H1 (cell line): ENCODE results near the gene KRT75. TPM values are rescaled to one million over a fixed set of nuclear protein-coding genes. Genes with fewer than 3 reads are reported as not detected.
A peak's percentile ranks its signal among the peaks of the same experiment; 100 is the strongest.

Source experiments
- CTCF ChIA-PET: fragments of 300-600 bp; sonication (Branson Sonifier 250); formaldehyde crosslinking; loops from one replicate; lab custom pipeline; 2021; ENCODE audit not compliant: partially characterized antibody; lab: Charles Lee
- POLR2A ChIA-PET: fragments of 300-600 bp; sonication (Branson Sonifier 250); formaldehyde crosslinking; loops from one replicate; lab custom pipeline; 2021; ENCODE audit warnings: inconsistent platforms; ENCODE audit not compliant: partially characterized antibody; lab: Charles Lee
- DNase-seq, 2 experiments: peaks; one replicate each; pipeline versions ENCODE4 v3.0.0 to v3.0.0-alpha.2; 2010 to 2022; ENCODE audit warnings: low spot score in 2 of 2, low read depth in 1 of 2, mixed read lengths in 1 of 2
- FAIRE-seq: peaks from 2 replicates; lab custom pipeline; 2011; peaks lifted over from hg19 to GRCh38; lab: Jason Lieb, UNC
- H2AFZ ChIP-seq: 2 replicates; pipeline ENCODE4 v1.8.1; 2012; ENCODE audit warnings: low read length, inconsistent platforms
- H2AK5ac ChIP-seq: 2 replicates; pipeline ENCODE4 v1.6.1; 2013; ENCODE audit warnings: low read depth, low read length
- H2BK120ac ChIP-seq: replicated peaks from 2 replicates; pipeline ENCODE3; 2013; ENCODE audit warnings: low read depth, low read length, inconsistent platforms
- H2BK12ac ChIP-seq: 2 replicates; pipeline ENCODE4 v1.6.1; 2013; ENCODE audit warnings: low read depth, low read length
- H2BK15ac ChIP-seq: 2 replicates; pipeline ENCODE4 v1.6.1; 2013; ENCODE audit warnings: low read length
- H2BK20ac ChIP-seq: 2 replicates; pipeline ENCODE4 v1.6.1; 2013; ENCODE audit warnings: low read length
- H2BK5ac ChIP-seq: 2 replicates; pipeline ENCODE4 v1.6.1; 2013; ENCODE audit warnings: low read depth, low read length
- H3K14ac ChIP-seq: 2 replicates; pipeline ENCODE4 v1.6.1; 2013; ENCODE audit warnings: inconsistent platforms; ENCODE audit not compliant: insufficient read length
- H3K18ac ChIP-seq: 2 replicates; pipeline ENCODE4 v1.6.1; 2013; ENCODE audit warnings: low read length; ENCODE audit errors: extremely low read depth
- H3K23ac ChIP-seq: 2 replicates; pipeline ENCODE4 v1.6.1; 2013; ENCODE audit warnings: inconsistent platforms; ENCODE audit not compliant: insufficient read length
- H3K23me2 ChIP-seq: 2 replicates; pipeline ENCODE4 v1.6.1; 2013; ENCODE audit warnings: low read depth, low read length
- H3K27ac ChIP-seq: 2 replicates; pipeline ENCODE4 v1.6.1; 2011; ENCODE audit warnings: low read depth, low read length, inconsistent platforms
- H3K27me3 ChIP-seq, 4 experiments: replicated peaks in 1 of 4; 1 replicate in 1 of 4; 2 replicates in 3 of 4; pipeline versions ENCODE4 v1.6.1 to v1.8.1; 2011 to 2013; ENCODE audit warnings: low read length in 3 of 4, mild to moderate bottlenecking in 3 of 4, inconsistent platforms in 2 of 4, mixed read lengths in 2 of 4, moderate library complexity in 1 of 4; ENCODE audit not compliant: control insufficient read depth in 3 of 4, insufficient read depth in 3 of 4; ENCODE audit errors: extremely low read depth in 1 of 4
- H3K36me3 ChIP-seq, 4 experiments: 2 replicates each; pipeline versions ENCODE4 v1.6.1 to v1.8.1; 2011 to 2013; ENCODE audit warnings: mild to moderate bottlenecking in 4 of 4, low read length in 3 of 4, moderate library complexity in 2 of 4, control low read depth in 1 of 4, inconsistent platforms in 1 of 4; ENCODE audit not compliant: insufficient read depth in 4 of 4, control insufficient read depth in 2 of 4
- H3K4ac ChIP-seq: replicated peaks from 2 replicates; pipeline ENCODE3; 2013; ENCODE audit warnings: low read length, low read depth, mixed read lengths, inconsistent platforms; ENCODE audit not compliant: insufficient read length
- H3K4me1 ChIP-seq, 4 experiments: replicated peaks in 1 of 4; 1 replicate in 1 of 4; 2 replicates in 3 of 4; pipeline versions ENCODE4 v1.6.1 to v1.8.1; 2011 to 2013; ENCODE audit warnings: low read length in 3 of 4, inconsistent platforms in 2 of 4, mixed read lengths in 1 of 4; ENCODE audit not compliant: insufficient read depth in 4 of 4, control insufficient read depth in 3 of 4
- H3K4me2 ChIP-seq, 2 experiments: 2 replicates each; pipeline versions ENCODE4 v1.6.1 to v1.8.1; 2011 to 2013; ENCODE audit warnings: low read depth in 2 of 2, low read length in 2 of 2, control low read depth in 1 of 2, inconsistent platforms in 1 of 2, mild to moderate bottlenecking in 1 of 2; ENCODE audit not compliant: insufficient read depth in 1 of 2
- H3K4me3 ChIP-seq, 4 experiments: fragments of 200-600, 300-600 bp in 1 of 4; sonication (generic), shearing (Covaris generic), sonication (Bioruptor Twin) in 1 of 4; 2 replicates each; pipeline versions ENCODE4 v1.5.1 to v1.8.1; 2011 to 2016; ENCODE audit warnings: low read length in 4 of 4, low read depth in 3 of 4, control low read depth in 2 of 4, inconsistent platforms in 2 of 4, mild to moderate bottlenecking in 2 of 4, mixed read lengths in 1 of 4, moderate library complexity in 1 of 4; ENCODE audit not compliant: insufficient read depth in 2 of 4; ENCODE audit errors: extremely low read depth in 1 of 4
- H3K56ac ChIP-seq: replicated peaks from 2 replicates; pipeline ENCODE3; 2013; ENCODE audit warnings: low read depth, mild to moderate bottlenecking, mixed read lengths, low read length, inconsistent platforms; ENCODE audit not compliant: insufficient read length
- H3K79me1 ChIP-seq: 2 replicates; pipeline ENCODE4 v1.6.1; 2013; ENCODE audit warnings: low read depth, low read length, control low read depth
- H3K79me2 ChIP-seq, 2 experiments: 2 replicates each; pipeline versions ENCODE4 v1.6.1 to v1.8.1; 2012 to 2013; ENCODE audit warnings: low read length in 2 of 2, mild to moderate bottlenecking in 2 of 2, inconsistent platforms in 1 of 2; ENCODE audit not compliant: insufficient read depth in 2 of 2, control insufficient read depth in 1 of 2
- H3K9ac ChIP-seq, 4 experiments: replicated peaks in 1 of 4; 1 replicate in 1 of 4; 2 replicates in 3 of 4; pipeline versions ENCODE4 v1.6.1 to v1.8.1; 2011 to 2013; ENCODE audit warnings: low read depth in 3 of 4, low read length in 3 of 4, control low read depth in 2 of 4, mild to moderate bottlenecking in 2 of 4, moderate library complexity in 2 of 4, inconsistent platforms in 1 of 4; ENCODE audit errors: extremely low read depth in 1 of 4
- H3K9me3 ChIP-seq, 2 experiments: 2 replicates each; pipeline versions ENCODE4 v1.6.1 to v1.8.1; 2012 to 2013; ENCODE audit warnings: mild to moderate bottlenecking in 2 of 2, moderate library complexity in 2 of 2, control low read depth in 1 of 2, inconsistent platforms in 1 of 2, low read depth in 1 of 2, low read length in 1 of 2, mixed read lengths in 1 of 2; ENCODE audit not compliant: insufficient read depth in 2 of 2
- H4K20me1 ChIP-seq, 2 experiments: replicated peaks in 1 of 2; 2 replicates each; pipeline versions ENCODE3 to v1.8.1; 2011 to 2013; ENCODE audit warnings: inconsistent platforms in 2 of 2, low read length in 2 of 2, mild to moderate bottlenecking in 1 of 2; ENCODE audit not compliant: insufficient read depth in 2 of 2, control insufficient read depth in 1 of 2
- H4K5ac ChIP-seq: 2 replicates; pipeline ENCODE4 v1.6.1; 2013; ENCODE audit warnings: low read length, low read depth, mixed read lengths, inconsistent platforms; ENCODE audit not compliant: insufficient read length
- H4K8ac ChIP-seq: 2 replicates; pipeline ENCODE4 v1.8.0; 2013; ENCODE audit warnings: mild to moderate bottlenecking, moderate library complexity, low read length, inconsistent platforms; ENCODE audit not compliant: insufficient read depth; ENCODE audit errors: extremely low read depth
- H4K91ac ChIP-seq: replicated peaks from 2 replicates; pipeline ENCODE3; 2013; ENCODE audit warnings: low read length, mixed read lengths, inconsistent platforms; ENCODE audit not compliant: insufficient read length
- RAD21 ChIP-seq, 2 experiments: IDR thresholded peaks in 1 of 2; conservative IDR thresholded peaks in 1 of 2; 2 replicates each; pipeline ENCODE4 v1.6.1; 2011; ENCODE audit warnings: low read depth in 2 of 2, low read length in 2 of 2, improper control_type of control experiment in 1 of 2, inconsistent platforms in 1 of 2, mild to moderate bottlenecking in 1 of 2, moderate library complexity in 1 of 2
- TBP ChIP-seq: IDR thresholded peaks from 2 replicates; pipeline ENCODE4 v1.6.1; 2011; ENCODE audit warnings: low read depth, low read length, improper control_type of control experiment
- TEAD4 ChIP-seq: IDR thresholded peaks from 2 replicates; pipeline ENCODE4 v1.6.1; 2012; ENCODE audit warnings: low read depth, low read length, inconsistent platforms, mixed read lengths
- ZNF274 ChIP-seq: IDR thresholded peaks from 2 replicates; pipeline ENCODE4 v1.7.0; 2012; ENCODE audit warnings: low read length, borderline replicate concordance; ENCODE audit errors: extremely low read depth
- WGBS, 2 experiments: shearing (Covaris generic) in 1 of 2; methylation state at CpG; one replicate each; pipeline versions ENCODE4 v1.1.6 to v1.1.7; 2013 to 2015; ENCODE audit warnings: low lambda C conversion rate in 2 of 2, mixed read lengths in 2 of 2, inconsistent platforms in 1 of 2, low coverage in 1 of 2, missing lambda C conversion rate in 1 of 2; ENCODE audit not compliant: insufficient replicate concordance in 2 of 2, insufficient coverage in 1 of 2, insufficient read length in 1 of 2; ENCODE audit errors: extremely low coverage in 1 of 2, missing lambda C conversion rate in 1 of 2; 5-methylcytosine and 5-hydroxymethylcytosine counted together
- polyA plus RNA-seq, 7 experiments: library from polyadenylated mRNA; depleted of rRNA in 3 of 7; stranded (reverse) in 5 of 7; unstranded in 2 of 7; fragments of >200 nt in 5 of 7; fragments of 200-250 nt in 2 of 7; gene quantifications; 1 replicate in 5 of 7; 2 replicates in 1 of 7; 4 replicates in 1 of 7; pipeline versions ENCODE4 v1.2.1 to v1.2.3, GENCODE V29; 2011 to 2013; ENCODE audit warnings: missing spikeins in 2 of 7, mixed read lengths in 2 of 7
- total RNA-seq: library from RNA; stranded (reverse); fragmentation: NEBNext Ultra II Directional; extraction: Animal tissue kit (Norgen Biotek cat#: 25700); gene quantifications from 2 replicates; pipeline ENCODE4 v1.2.1, GENCODE V29; 2021
- TF ChIP-seq, protein P1 (sequence below), 3 experiments: IDR thresholded peaks; 1 replicate in 2 of 3; 2 replicates in 1 of 3; pipeline versions ENCODE4 v1.5.1 to v1.6.1; 2011; ENCODE audit warnings: low read length in 3 of 3, mild to moderate bottlenecking in 3 of 3, inconsistent platforms in 2 of 3, low read depth in 1 of 3, moderate library complexity in 1 of 3; ENCODE audit not compliant: insufficient read depth in 1 of 3; ENCODE audit errors: control extremely low read depth in 1 of 3

KRT75 gene
- total and polyA plus RNA-seq, 2 of the 8 experiments (the other 6 are each of a cell fraction or from before 2014, with no cell fraction given): not detected

DNA sequence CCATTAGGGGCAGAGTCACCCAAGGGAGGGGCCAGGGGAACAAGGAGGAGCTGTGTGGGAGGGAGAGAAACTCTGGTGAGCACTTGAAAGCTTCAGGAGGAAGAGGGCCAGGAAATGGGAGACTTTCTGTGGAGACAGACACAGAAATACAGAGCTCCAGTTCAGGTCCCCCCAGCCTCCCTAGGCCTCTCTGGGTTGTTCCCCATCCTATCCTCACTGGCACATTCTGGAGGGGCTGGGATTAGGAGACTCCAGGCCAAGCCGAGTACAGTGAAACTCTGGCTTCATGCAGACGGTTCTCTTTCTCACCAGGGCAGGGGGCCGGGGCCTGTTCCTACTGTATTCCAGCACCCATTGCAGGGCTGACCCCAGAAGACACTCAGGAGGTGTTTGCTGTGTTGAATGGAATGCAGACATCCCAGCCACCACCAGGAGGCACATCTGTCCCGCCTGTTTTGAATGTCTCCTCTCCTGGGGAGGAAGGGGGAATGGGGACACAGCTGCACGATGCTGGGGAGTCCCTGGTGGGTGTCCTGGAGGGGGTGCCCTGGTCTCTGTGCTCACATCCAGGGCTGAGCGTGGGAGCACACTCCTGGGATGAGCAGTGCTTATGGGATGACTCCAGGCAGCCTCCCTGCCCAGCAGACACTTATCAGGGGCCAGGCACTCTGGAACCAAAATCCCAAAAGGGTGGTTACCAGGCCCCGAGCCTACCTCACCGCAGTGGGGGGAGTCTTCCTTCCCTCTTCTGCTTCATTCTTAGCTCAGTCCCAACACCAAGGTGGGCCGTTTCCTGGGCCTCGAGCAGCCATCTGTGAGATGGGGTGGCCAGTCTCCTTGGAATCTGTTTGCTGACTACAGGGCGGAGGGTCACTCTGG lies 43.2 kb downstream of the KRT75 start:
- Histone ChIP-seq H4K20me1 (no peaks in the 10 kb centered on the region), H2BK15ac (no peak overlapping the region), H4K91ac (no peak overlapping the region), H3K79me1 (no peaks in the 10 kb centered on the region; the same call in 1 of the 2 replicates), H3K23me2 (no peaks in the 10 kb centered on the region), H2BK120ac (no peak overlapping the region), H3K9ac (no peak overlapping the region), H3K56ac (no peak overlapping the region), H3K23ac (no peak overlapping the region)
- WGBS, 2 experiments: 80% methylated on average over 11 of the region's 11 CpGs; no CpG with 5 or more reads in 1 of the 2 experiments
- POLR2A ChIA-PET: no interaction called here
- peak; percentile 56 for TF ChIP-seq TEAD4
- TF ChIP-seq ZNF274: no peak
- no peak for TF ChIP-seq TBP
- TF ChIP-seq, protein P1, sequence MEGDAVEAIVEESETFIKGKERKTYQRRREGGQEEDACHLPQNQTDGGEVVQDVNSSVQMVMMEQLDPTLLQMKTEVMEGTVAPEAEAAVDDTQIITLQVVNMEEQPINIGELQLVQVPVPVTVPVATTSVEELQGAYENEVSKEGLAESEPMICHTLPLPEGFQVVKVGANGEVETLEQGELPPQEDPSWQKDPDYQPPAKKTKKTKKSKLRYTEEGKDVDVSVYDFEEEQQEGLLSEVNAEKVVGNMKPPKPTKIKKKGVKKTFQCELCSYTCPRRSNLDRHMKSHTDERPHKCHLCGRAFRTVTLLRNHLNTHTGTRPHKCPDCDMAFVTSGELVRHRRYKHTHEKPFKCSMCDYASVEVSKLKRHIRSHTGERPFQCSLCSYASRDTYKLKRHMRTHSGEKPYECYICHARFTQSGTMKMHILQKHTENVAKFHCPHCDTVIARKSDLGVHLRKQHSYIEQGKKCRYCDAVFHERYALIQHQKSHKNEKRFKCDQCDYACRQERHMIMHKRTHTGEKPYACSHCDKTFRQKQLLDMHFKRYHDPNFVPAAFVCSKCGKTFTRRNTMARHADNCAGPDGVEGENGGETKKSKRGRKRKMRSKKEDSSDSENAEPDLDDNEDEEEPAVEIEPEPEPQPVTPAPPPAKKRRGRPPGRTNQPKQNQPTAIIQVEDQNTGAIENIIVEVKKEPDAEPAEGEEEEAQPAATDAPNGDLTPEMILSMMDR (IDR thresholded peaks at IDR 0.05; ENCODE audit: control extremely low read depth in 1 of 3, insufficient read depth in 1 of 3, low read depth in 1 of 3, low read length in 3 of 3): peak; percentile 83 to 91 (median 84)
- TF ChIP-seq RAD21 (IDR thresholded peaks at IDR 0.05 in 1 of 2, conservative IDR thresholded peaks at IDR 0.05 in 1 of 2; ENCODE audit: low read depth in 2 of 2, low read length in 2 of 2): peak; percentile 73 to 74
- TF ChIP-seq, all 59 proteins: peak for 3
- H3K4me2 ChIP-seq: no peak overlapping the region
- H2AK5ac ChIP-seq: no peak overlapping the region
- peaks cover 0 to 7% (median 1%) of the 10 kb centered on the region in 4 experiments; a peak in 2 of 7 replicates for H3K4me1 ChIP-seq
- DNase-seq (peak in 1 of 2 experiments; percentile 66), FAIRE-seq (no peak)
- CTCF ChIA-PET: interaction anchor here (0.6 to 11.3 kb wide), 63 partner anchors 8 to 494 kb away, joined by 3 to 112 read pairs (median 4); partner anchors contain the start of genes KRT5, KRT71 and KRT73
- H3K14ac ChIP-seq: no peak overlapping the region
- no peaks in the 10 kb centered on the region for H3K79me2 ChIP-seq
- H4K5ac ChIP-seq: no peak overlapping the region
- H2BK20ac ChIP-seq: no peak overlapping the region
- no peak overlapping the region for H3K4me3 ChIP-seq
- no peak overlapping the region for H2BK5ac ChIP-seq
- H2AFZ ChIP-seq: no peak overlapping the region
- H3K4ac ChIP-seq: no peak overlapping the region
- peak overlapping the region; percentile 23 for H4K8ac ChIP-seq
- no peaks in the 10 kb centered on the region for H3K9me3 ChIP-seq
- H3K18ac ChIP-seq: peak overlapping the region; percentile 13; the same call in 1 of the 2 replicates
- peaks cover 0 to 4% (median 0%) of the 10 kb centered on the region in 4 experiments; a peak in 1 of 7 replicates for H3K27me3 ChIP-seq
- H3K27ac ChIP-seq: no peak overlapping the region
- no peak overlapping the region for H2BK12ac ChIP-seq
- no peaks in the 10 kb centered on the region for H3K36me3 ChIP-seq
